GM21360 (cell line): ENCODE measurements around the gene ADAM19.

Experiments used
- ATAC-seq: cut with Tn5 transposase; IDR thresholded peaks from one replicate; pipeline ENCODE4 v1.9.1; 2021; ENCODE audit warnings: mild to moderate bottlenecking, moderate library complexity; ENCODE audit not compliant: unreplicated experiment

The ADAM19 gene

GRCh38 chr5:157563929-157564716 lies 11.5 kb downstream of the ADAM19 start:
- ATAC-seq: no peak

GRCh38 chr5:157563373-157563928 lies 12.1 kb downstream of the ADAM19 start:
- no peak for ATAC-seq

DNA sequence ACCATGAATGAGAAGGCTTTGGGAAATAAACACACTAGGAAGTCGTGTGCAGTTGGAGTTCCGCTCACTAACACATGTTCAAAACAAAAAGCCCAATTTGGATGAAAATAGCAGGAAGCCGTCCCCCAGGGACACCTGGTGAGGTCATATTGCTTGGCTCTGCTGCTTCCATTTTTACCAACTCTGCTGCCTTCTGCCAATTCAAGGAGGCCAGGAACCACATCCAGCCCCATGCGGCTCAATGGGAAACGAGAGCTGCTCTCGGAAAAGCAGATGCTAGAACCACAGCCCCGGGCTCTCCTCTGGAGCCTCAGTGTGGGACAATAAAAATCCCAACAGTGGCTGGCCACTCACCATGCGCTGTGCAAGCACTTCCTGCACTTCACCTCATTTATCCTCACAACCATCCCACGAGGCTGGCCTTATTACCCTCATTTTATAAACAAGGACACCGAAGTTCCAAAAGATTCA lies 13.4 kb downstream of the ADAM19 start:
- no peak for ATAC-seq

DNA sequence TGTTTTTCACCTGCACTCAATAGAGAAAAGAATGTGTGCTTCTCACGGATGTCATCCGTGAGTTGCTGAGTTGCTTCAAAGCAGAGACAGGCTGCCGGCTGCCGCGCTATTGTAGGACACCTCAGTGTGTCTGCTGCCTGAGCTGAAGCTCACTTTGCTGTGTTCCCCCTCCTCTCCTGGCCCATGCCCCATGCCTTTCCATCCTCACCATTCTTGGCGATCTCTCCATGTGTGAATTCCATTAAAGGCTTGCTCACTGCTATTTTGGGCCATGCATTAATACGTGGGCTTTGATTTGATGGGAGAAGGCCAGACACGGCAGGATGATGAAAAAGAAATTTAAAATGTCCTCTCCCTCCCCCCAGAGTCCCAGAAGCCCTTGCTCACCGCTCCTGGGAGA lies 14.5 kb downstream of the ADAM19 start:
- no peak for ATAC-seq

GRCh38 chr5:157559301-157559700 lies 16.3 kb downstream of the ADAM19 start:
- no peak for ATAC-seq

GRCh38 chr5:157558681-157559080 lies 16.9 kb downstream of the ADAM19 start:
- ATAC-seq: no peak

GRCh38 chr5:157558041-157558595 lies 17.5 kb downstream of the ADAM19 start:
- no peak for ATAC-seq

DNA sequence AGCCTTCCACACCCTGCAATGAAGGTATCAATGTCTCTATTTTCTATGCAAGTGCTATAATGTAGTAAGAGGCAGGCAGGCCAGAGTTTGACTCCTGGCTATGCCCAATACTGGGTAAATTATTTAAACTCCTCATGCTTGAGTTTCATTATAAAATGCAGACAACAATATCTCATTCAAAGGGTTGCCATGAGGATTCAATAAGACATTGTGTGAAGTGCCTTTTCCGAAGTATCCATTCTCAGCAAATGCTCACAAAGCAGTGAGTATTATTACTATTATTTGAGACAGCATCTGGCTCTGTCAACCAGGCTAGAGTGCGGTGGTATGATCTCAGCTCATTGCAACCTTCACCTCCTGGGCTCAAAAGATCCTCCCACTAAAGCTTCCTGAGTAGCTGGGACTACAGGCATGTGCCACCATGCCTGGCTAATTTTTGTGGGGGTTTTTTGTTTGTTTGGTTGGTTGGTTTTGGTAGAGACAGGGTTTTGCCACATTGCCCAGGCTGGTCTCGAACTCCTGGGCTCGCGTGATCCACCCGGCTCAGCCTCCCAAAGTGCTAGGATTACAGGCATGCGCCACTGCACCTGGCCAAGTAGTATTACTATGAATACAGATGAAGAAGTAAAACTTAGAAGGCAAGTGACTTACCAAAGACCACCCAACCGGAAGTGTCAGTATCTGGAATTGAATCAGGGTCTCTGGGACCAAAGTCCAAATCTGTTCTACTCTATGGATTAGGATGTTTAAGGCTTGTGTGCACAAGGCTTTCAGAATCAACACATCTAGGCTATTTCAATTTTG lies 18.8 kb downstream of the ADAM19 start:
- no peak for ATAC-seq

- no peak for ATAC-seq
These were observed 20.4 kb downstream of the ADAM19 start for GRCh38 chr5:157555037-157555640.

DNA sequence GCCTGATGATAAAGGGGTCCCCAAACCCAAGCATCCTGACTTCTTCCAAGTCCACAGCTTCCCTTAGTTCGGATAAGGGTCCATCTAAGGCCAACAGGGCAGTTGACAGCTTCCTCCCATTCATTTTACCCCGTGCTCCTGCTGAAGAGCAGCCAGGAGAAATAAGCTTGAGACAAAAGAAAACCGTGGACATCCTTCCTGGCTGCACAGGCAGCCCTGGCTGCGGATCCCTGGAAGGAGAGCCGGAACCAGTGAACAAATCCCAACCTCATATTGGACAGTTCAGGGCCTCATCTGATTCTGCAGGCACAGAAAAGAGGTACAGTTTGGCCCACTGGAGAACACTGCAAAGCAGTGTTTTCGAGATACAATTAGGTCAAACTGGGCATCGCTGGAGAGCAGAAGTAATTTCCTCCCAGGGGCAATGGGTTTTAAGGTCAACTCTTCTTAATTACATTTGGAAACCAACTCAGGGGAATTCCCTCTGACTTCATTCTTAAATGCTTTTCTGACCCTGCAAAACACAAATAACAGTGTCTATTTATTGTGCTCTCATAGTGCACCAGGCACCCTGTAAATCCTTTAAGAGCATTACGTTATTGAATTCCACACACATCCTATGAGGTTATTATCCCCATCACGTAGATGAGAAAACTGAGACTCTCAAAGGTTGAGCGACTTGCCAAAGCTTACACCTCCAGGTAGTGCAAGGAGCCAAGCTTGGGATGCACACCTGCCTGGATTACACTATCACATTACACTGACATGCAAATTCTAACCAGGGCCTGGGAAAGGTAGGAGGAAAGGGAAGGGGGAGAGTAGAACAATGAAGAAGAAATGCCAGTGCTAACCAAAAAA lies 21.2 kb downstream of the ADAM19 start:
- ATAC-seq: no peak

DNA sequence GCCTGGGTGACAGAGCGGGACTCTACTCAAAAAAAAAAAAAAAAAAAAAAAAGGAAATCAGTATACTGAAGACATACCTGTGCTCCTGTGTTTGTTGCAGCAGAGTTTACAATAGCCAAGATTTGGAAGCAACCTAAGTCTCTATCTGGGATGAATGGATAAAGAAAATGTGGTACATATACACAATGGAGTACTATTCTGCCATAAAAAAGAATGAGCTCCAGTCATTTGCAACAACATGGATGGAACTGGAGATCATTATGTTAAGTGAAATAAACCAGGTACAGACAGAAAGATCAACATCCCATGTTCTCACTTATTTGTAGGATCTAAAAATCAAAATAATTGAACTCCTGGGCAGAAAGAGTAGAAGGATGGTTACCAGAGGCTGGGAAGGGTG lies 22.9 kb downstream of the ADAM19 start:
- ATAC-seq: no peak

- ATAC-seq: no peak
These were observed 24.9 kb downstream of the ADAM19 start for GRCh38 chr5:157550663-157551062.

GRCh38 chr5:157549954-157550549 lies 25.5 kb downstream of the ADAM19 start:
- no peak for ATAC-seq

GRCh38 chr5:157549283-157549629 lies 26.3 kb downstream of the ADAM19 start:
- ATAC-seq: no peak

DNA sequence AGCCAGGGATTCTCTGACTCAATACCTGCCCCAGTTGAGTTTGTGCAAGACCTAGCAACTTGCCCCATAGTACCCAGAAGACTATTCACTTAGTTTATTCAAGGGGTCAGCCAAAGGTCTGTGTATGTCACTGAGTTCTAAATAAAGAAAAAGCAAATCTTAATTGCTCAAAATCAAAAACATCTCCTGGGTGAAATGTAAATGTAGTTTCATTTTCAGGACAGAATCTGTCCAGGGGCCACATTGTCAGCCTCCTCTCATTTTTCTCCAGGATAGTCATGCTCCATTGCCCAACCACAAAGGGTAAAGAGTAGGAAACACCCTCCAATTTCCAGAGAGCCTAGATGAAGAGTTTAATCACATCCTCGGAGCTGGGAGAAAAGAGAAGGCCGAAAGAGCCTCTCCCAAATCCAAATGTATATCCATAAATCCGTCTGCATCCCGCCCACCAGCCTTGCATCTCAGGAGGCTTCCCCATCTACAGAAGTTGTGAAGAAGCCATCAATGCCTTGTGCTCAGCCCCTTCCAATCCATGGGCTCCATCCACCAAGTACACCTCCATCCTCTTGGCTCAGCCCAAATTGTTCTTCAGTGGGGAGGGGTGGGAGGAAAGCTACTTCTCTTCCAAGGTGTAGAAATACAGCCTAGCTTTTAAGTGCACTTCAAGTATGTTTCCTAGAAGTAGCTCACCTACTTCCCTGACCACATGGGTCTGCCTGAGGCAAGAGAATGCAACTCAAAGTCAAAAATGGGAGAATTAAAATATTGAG lies 26.9 kb downstream of the ADAM19 start:
- no peak for ATAC-seq

GRCh38 chr5:157547941-157548512 lies 27.5 kb downstream of the ADAM19 start:
- no peak for ATAC-seq

DNA sequence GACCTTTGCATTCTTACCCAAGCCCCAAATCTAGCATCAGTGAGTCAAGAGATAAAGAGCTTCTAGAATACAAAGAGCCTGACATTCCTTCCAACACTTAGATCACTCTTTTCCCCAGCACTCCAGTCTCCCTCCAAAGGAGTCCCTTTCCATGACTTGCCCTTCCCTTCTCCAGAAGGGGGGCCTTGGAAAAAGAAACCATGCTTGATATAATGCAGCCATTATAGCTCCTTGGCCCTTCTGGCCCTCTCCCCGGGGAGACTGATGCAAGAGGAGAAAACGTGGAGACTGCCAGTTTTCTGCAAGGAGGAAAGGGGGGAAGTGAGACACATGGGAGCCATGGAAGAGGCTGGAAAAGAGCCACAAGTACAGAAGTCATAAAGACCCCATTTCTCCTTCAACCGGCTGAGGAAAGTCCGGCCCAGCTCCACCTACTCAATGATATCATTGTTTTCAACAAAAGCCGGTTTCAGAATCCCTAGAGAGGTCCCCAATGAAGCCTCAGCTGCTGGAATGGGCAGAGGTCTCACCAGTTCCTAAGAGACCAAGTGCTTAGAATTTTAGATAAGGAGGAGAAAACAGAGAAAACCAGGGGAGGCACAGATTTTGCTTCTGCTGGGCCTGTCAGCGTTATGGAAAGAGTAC lies 29.0 kb downstream of the ADAM19 start:
- no peak for ATAC-seq

GRCh38 chr5:157545610-157546310 lies 29.8 kb downstream of the ADAM19 start:
- no peak for ATAC-seq
